ENCODE data around the gene STYX. TPM values are rescaled to one million over a fixed set of nuclear protein-coding genes. Genes with fewer than 3 reads are reported as not detected.

The STYX gene
- 10 to 100 TPM; 15.9 to 17.0 TPM for total RNA-seq

GRCh38 chr14:52729925-52730708 lies at the start of gene STYX:
STYX (plus strand) TSS chr14:52730166; CDS start chr14:52730475, 309 bp downstream.
- H3K4me1 Mint-ChIP-seq (ENCODE audit: low read depth), result peaks cover 29% of the 10 kb centered on the region
- peaks cover 33% of the 10 kb centered on the region for H3K36me3 Mint-ChIP-seq
- H3K27me3 Mint-ChIP-seq, result no peaks in the 10 kb centered on the region
- peak within 1 kb of the TSS; percentile 82 for H3K27ac Mint-ChIP-seq
- CTCF ChIA-PET, result interaction anchor here (0.9 to 1.1 kb wide), 3 partner anchors 12 to 178 kb away, joined by 3 to 4 read pairs (median 3); partner anchors contain the start of genes GPR137C and TXNDC16
- intact Hi-C loops (cut with micrococcal nuclease), result loop anchor here (1.0 to 10.0 kb wide), 6 partner anchors 12 to 425 kb away; partner anchors contain the start of genes DDHD1, GNPNAT1, GPR137C and PSMC6
- POLR2A ChIA-PET, result interaction anchor here (0.6 to 2.3 kb wide), 7 partner anchors 12 to 423 kb away, joined by 3 to 10 read pairs (median 4); partner anchors contain the start of gene ERO1A
- H3K4me3 Mint-ChIP-seq, result peak within 1 kb of the TSS; percentile 87
- H3K9me3 Mint-ChIP-seq, result no peaks in the 10 kb centered on the region
- peak; percentile 99 for DNase-seq

GRCh38 chr14:52683985-52684520 lies 45.9 kb upstream of the STYX start:
- intact Hi-C loops (cut with micrococcal nuclease), result no loop called here
- POLR2A ChIA-PET, result interaction anchor here (0.9 to 1.3 kb wide), 3 partner anchors 12 to 44 kb away, joined by 3 to 6 read pairs (median 3); partner anchors contain the start of gene ERO1A

GRCh38 chr14:52686176-52686575 lies 43.8 kb upstream of the STYX start:
- Mint-ChIP-seq H3K9me3 (no peaks in the 10 kb centered on the region), H3K4me3 (no peak overlapping the region), H3K27ac (no peak overlapping the region), H3K27me3 (no peaks in the 10 kb centered on the region), H3K36me3 (peaks cover 4% of the 10 kb centered on the region), H3K4me1 (ENCODE audit: low read depth) (peaks cover 65% of the 10 kb centered on the region)
- DNase-seq, result no peak
- intact Hi-C loops (cut with micrococcal nuclease), result loop anchor here (5.0 kb wide), 1 partner anchor 34 kb away; no protein-coding TSS in a partner anchor
- POLR2A ChIA-PET, result no interaction called here
- CTCF ChIA-PET, result no interaction called here

More at GRCh38 chr14:52683985-52684520, 45.9 kb upstream of the STYX start:
- peaks cover 4% of the 10 kb centered on the region for H3K36me3 Mint-ChIP-seq
- H3K27me3 Mint-ChIP-seq, result no peaks in the 10 kb centered on the region
- no peak overlapping the region for H3K4me3 Mint-ChIP-seq
- peaks cover 50% of the 10 kb centered on the region for H3K4me1 Mint-ChIP-seq (ENCODE audit: low read depth)
- CTCF ChIA-PET, result interaction anchor here (1.0 kb wide), 1 partner anchor 15 kb away, joined by 3 read pairs; no protein-coding TSS in a partner anchor
- DNase-seq, result no peak
- H3K9me3 Mint-ChIP-seq, result no peaks in the 10 kb centered on the region
- peak overlapping the region; percentile 38 for H3K27ac Mint-ChIP-seq

GRCh38 chr14:52690983-52691760 lies 38.8 kb upstream of the STYX start:
- ChIA-PET POLR2A (no interaction called here), CTCF (no interaction called here)
- Mint-ChIP-seq H3K27ac (no peak overlapping the region), H3K27me3 (no peaks in the 10 kb centered on the region), H3K9me3 (no peaks in the 10 kb centered on the region), H3K4me1 (ENCODE audit: low read depth) (peaks cover 69% of the 10 kb centered on the region), H3K4me3 (no peak overlapping the region), H3K36me3 (peaks cover 23% of the 10 kb centered on the region)
- DNase-seq, result no peak
- intact Hi-C loops (cut with micrococcal nuclease), result loop anchor here (10.0 kb wide), 1 partner anchor 1036 kb away; the partner anchor contains the start of gene FRMD6

- intact Hi-C loops (cut with micrococcal nuclease), result loop anchor here (10.0 kb wide), 1 partner anchor 1038 kb away; the partner anchor contains the start of gene FRMD6
- peak overlapping the region; percentile 33 for H3K4me3 Mint-ChIP-seq
- peaks cover 23% of the 10 kb centered on the region for H3K36me3 Mint-ChIP-seq
- H3K9me3 Mint-ChIP-seq, result no peaks in the 10 kb centered on the region
- ChIA-PET CTCF (no interaction called here), POLR2A (no interaction called here)
- H3K27me3 Mint-ChIP-seq, result no peaks in the 10 kb centered on the region
- DNase-seq, result peak; percentile 32
- H3K27ac Mint-ChIP-seq, result no peak overlapping the region
- H3K4me1 Mint-ChIP-seq (ENCODE audit: low read depth), result peaks cover 59% of the 10 kb centered on the region
These were observed 37.6 kb upstream of the STYX start for GRCh38 chr14:52692248-52692962.

- peaks cover 54% of the 10 kb centered on the region for H3K4me1 Mint-ChIP-seq (ENCODE audit: low read depth)
- intact Hi-C loops (cut with micrococcal nuclease), result loop anchor here (10.0 kb wide), 1 partner anchor 1038 kb away; the partner anchor contains the start of gene FRMD6
- ChIA-PET POLR2A (no interaction called here), CTCF (no interaction called here)
- no peak overlapping the region for H3K27ac Mint-ChIP-seq
- no peak for DNase-seq
- no peaks in the 10 kb centered on the region for H3K27me3 Mint-ChIP-seq
- H3K4me3 Mint-ChIP-seq, result no peak overlapping the region
- no peaks in the 10 kb centered on the region for H3K9me3 Mint-ChIP-seq
- H3K36me3 Mint-ChIP-seq, result peaks cover 23% of the 10 kb centered on the region
These were observed 36.9 kb upstream of the STYX start for GRCh38 chr14:52693036-52693435.

- no peaks in the 10 kb centered on the region for H3K9me3 Mint-ChIP-seq
- DNase-seq, result no peak
- H3K4me1 Mint-ChIP-seq (ENCODE audit: low read depth), result peaks cover 49% of the 10 kb centered on the region
- peak overlapping the region; percentile 14 for H3K27ac Mint-ChIP-seq
- intact Hi-C loops (cut with micrococcal nuclease), result loop anchor here (10.0 kb wide), 1 partner anchor 1039 kb away; the partner anchor contains the start of gene FRMD6
- peaks cover 23% of the 10 kb centered on the region for H3K36me3 Mint-ChIP-seq
- ChIA-PET POLR2A (no interaction called here), CTCF (no interaction called here)
- H3K4me3 Mint-ChIP-seq, result peak overlapping the region; percentile 57
- H3K27me3 Mint-ChIP-seq, result no peaks in the 10 kb centered on the region
These were observed 36.4 kb upstream of the STYX start for GRCh38 chr14:52693532-52693931.

GRCh38 chr14:52694761-52695480 lies 35.0 kb upstream of the STYX start:
- POLR2A ChIA-PET, result interaction anchor here (0.5 to 1.6 kb wide), 6 partner anchors 11 to 143 kb away, joined by 3 to 11 read pairs (median 6); partner anchors contain the start of genes GPR137C, PSMC6, STYX and TXNDC16
- H3K4me1 Mint-ChIP-seq (ENCODE audit: low read depth), result peaks cover 39% of the 10 kb centered on the region
- H3K4me3 Mint-ChIP-seq, result peak overlapping the region; percentile 100
- H3K27me3 Mint-ChIP-seq, result no peaks in the 10 kb centered on the region
- peaks cover 21% of the 10 kb centered on the region for H3K36me3 Mint-ChIP-seq
- CTCF ChIA-PET, result interaction anchor here (0.9 kb wide), 1 partner anchor 141 kb away, joined by 3 read pairs; no protein-coding TSS in a partner anchor
- H3K9me3 Mint-ChIP-seq, result no peaks in the 10 kb centered on the region
- DNase-seq, result peak; percentile 79
- intact Hi-C loops (cut with micrococcal nuclease), result loop anchor here (1.0 to 10.0 kb wide), 3 partner anchors 12 to 1040 kb away; partner anchors contain the start of genes FRMD6 and PSMC6
- peak overlapping the region; percentile 99 for H3K27ac Mint-ChIP-seq

- peak; percentile 80 for DNase-seq
- ChIA-PET CTCF (interaction anchor here (0.9 kb wide), 1 partner anchor 141 kb away, joined by 3 read pairs; no protein-coding TSS in a partner anchor), POLR2A (interaction anchor here (0.5 to 1.6 kb wide), 6 partner anchors 11 to 144 kb away, joined by 3 to 11 read pairs (median 6); partner anchors contain the start of genes GPR137C, PSMC6, STYX and TXNDC16)
- peaks cover 19% of the 10 kb centered on the region for H3K36me3 Mint-ChIP-seq
- peaks cover 35% of the 10 kb centered on the region for H3K4me1 Mint-ChIP-seq (ENCODE audit: low read depth)
- H3K27ac Mint-ChIP-seq, result peak within 1 kb of the TSS; percentile 99
- peak within 1 kb of the TSS; percentile 100 for H3K4me3 Mint-ChIP-seq
- no peaks in the 10 kb centered on the region for H3K9me3 Mint-ChIP-seq
- intact Hi-C loops (cut with micrococcal nuclease), result loop anchor here (10.0 kb wide), 1 partner anchor 1041 kb away; the partner anchor contains the start of gene FRMD6
- H3K27me3 Mint-ChIP-seq, result no peaks in the 10 kb centered on the region
These were observed 34.4 kb upstream of the STYX start, which contains the start of gene ERO1A for GRCh38 chr14:52695481-52696091. ERO1A (minus strand) TSS chr14:52695558; CDS start chr14:52695481, 77 bp downstream.

GRCh38 chr14:52700701-52701172 lies 29.2 kb upstream of the STYX start:
- Mint-ChIP-seq H3K36me3 (no peaks in the 10 kb centered on the region), H3K4me3 (no peak overlapping the region), H3K4me1 (ENCODE audit: low read depth) (peaks cover 7% of the 10 kb centered on the region), H3K27me3 (no peaks in the 10 kb centered on the region), H3K9me3 (no peaks in the 10 kb centered on the region), H3K27ac (no peak overlapping the region)
- intact Hi-C loops (cut with micrococcal nuclease), result loop anchor here (10.0 kb wide), 1 partner anchor 386 kb away; the partner anchor contains the start of gene PTGER2
- ChIA-PET POLR2A (no interaction called here), CTCF (no interaction called here)
- no peak for DNase-seq
